HG02571 (cell line): ENCODE measurements around the gene CYSLTR2.

Source experiments
- ATAC-seq: cut with Tn5 transposase; IDR thresholded peaks from one replicate; pipeline ENCODE4 v1.9.1; 2021; ENCODE audit warnings: mild to moderate bottlenecking, moderate library complexity; ENCODE audit not compliant: unreplicated experiment

Gene CYSLTR2

GRCh38 chr13:48653472-48653939, at the start of gene CYSLTR2:
Gene CYSLTR2, plus strand, starts transcription at chr13:48653929. Its CDS starts 52,889 bp downstream, at chr13:48706818.
- ATAC-seq: peak; percentile 50

DNA sequence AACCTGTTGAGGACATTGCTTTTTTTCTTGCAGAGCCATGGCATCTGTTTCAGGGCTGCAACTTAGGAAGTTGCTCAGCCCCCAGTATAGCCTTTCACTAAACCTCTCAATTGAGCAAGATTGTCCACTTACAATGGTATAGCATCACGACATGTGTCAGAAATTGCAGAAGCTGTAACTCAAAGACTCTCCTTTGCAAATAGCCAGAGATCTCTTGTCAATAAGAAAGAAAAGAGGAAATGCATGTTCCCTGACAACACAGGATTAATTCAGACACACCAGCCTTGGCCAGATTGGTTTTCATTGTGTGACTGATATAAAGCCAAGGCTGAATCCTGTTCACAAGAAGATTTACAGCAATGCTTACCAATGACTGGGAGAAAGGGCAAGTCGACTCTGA, 38.7 kb upstream of the CYSLTR2 start:
- ATAC-seq: no peak

DNA sequence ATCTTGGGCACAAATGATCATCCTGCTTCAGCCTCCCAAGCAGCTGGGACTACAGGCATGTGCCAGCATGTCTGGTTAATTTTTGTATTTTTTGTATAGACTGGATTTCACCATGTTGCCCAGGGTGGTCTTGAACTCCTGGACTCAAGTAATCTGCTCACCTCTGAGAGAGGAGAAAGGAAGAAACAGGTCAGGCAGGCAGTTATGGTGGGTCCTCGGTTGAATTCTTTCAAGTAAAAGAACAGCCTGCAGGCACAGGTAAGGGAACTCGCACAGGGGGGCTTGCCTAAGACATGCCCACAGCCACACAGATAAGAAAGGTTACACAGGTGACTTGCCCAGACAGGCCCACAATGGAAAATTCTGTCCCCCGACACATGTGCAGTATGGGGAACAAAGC, 34.8 kb upstream of the CYSLTR2 start:
- ATAC-seq: no peak

DNA sequence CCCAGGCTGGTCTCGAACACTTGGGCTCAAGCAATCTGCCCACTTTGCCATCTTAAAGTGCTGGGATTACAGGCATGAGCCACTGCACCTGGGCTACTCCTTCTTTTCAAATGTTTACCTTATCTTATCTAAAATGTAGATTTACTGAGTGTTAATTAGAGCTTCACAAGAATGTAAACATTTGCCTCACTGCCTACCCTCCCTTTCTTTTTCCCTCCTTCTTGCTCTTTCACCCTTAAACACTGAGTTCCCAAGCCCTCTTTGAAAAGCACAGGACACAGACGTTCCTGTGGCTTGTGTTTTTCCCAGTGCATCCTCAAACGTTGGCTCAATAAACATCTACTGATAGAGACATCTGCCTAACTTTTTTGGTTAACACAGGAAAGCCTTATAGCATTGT, 32.7 kb upstream of the CYSLTR2 start:
- no peak for ATAC-seq

- no peak for ATAC-seq
Observed at GRCh38 chr13:48624016-48624415, 29.7 kb upstream of the CYSLTR2 start.

GRCh38 chr13:48624858-48625257, 28.9 kb upstream of the CYSLTR2 start:
- ATAC-seq: no peak

DNA sequence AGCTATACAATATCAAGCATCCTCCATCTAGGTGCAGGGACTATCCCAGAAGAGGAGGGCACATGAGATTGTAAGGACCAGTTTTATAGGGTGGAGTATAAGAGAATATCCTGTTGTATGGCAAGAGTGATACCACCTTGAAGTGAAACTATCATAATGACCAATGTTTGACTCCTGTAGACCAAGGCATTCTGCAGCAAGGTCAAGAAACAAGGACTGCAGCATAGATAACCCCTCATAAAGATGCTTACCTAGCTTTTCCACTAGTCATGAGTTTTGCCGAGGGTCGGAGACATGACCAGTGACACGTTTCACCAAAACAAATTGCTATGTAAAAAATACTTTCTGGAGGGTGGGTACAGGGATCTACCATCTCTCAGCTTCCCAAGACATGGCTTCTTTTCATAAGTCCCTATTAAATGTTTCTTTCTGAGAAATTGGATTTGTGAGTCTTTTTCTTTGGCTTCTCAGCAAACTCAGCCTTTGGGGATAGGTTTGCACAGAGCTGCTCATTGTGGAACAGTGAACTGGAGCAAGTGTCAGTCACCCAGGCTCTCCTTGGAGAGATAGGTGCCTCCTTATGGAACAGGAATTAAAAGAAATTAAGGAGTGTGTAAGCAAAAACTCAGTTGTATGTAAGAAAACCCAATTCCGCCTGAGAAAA, 28.2 kb upstream of the CYSLTR2 start:
- no peak for ATAC-seq

DNA sequence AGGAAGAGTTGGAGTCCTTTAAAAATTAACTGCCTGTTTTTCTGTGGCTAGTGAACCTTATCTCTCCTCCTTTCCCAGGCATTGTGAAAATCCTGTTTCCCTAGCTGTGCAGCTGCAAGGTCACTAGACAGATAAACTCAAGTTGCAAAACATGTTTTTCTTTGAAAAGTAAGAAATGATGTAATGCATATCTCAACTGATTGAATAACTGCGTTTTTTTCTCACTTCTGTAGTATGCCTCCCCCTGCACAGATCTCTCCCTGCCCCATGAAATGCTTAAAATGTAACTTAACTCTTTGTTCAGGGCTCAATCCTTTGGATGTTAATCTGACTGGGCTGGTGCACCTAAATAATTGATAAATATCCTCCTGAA, 27.7 kb upstream of the CYSLTR2 start:
- ATAC-seq: no peak

GRCh38 chr13:48626726-48627451, 26.8 kb upstream of the CYSLTR2 start:
- no peak for ATAC-seq

- ATAC-seq: no peak
Observed at GRCh38 chr13:48629277-48629676, 24.5 kb upstream of the CYSLTR2 start.

DNA sequence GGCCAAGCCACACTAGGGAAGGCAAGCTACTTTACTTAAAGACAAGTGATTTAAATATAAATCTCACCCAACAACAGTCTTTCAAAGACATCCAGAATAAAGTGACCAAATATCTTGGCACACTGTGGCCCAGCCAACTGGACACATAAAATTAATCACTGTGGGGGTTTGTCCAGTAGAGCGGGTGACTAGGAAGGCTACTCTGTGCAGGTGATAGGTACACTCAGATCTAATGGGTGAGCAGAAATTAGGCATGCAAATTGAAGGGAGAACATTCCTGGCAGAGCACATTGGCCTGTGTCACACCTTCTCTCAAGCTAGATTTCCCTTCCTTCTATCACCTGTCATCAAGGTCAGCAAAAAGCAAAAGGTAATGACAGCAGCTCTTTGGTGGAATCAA, 23.4 kb upstream of the CYSLTR2 start:
- no peak for ATAC-seq

DNA sequence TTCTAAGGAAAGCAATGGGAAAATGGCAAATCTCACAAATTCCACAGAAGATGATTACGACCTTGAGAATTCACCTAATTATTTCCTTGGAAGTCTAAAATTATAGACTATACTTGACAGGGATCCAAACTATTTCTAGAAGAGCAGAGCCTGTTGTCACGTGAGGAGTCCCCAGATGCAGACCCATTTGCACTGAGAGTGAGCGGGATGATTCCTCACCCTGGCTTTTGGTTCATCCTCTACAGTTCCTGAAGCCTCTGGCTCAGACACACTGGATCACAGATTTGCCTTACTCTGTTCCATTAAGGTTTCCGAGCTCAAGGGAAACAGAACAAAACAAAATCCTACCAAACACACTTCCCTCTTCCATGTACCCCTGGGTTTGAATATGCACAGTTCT, 23.0 kb upstream of the CYSLTR2 start:
- no peak for ATAC-seq

DNA sequence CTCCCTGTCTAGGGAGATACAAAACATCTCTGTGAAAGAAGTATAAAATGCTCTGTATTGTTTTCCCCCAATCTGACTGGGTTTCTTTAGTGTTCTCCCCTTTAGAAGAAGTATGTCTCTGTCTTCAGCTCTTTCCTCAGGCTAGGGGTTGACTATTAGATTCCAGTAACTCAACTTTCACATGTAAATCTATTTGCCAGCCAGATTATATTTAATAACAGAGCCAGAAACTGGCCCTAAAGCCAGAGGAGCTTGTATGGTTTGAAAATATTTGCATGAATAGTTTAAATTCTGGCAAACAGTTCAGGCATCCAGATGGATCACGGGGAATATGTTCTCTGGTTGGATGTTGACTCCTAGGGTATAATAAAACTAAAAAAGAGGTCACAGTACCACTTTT, 22.3 kb upstream of the CYSLTR2 start:
- ATAC-seq: no peak

DNA sequence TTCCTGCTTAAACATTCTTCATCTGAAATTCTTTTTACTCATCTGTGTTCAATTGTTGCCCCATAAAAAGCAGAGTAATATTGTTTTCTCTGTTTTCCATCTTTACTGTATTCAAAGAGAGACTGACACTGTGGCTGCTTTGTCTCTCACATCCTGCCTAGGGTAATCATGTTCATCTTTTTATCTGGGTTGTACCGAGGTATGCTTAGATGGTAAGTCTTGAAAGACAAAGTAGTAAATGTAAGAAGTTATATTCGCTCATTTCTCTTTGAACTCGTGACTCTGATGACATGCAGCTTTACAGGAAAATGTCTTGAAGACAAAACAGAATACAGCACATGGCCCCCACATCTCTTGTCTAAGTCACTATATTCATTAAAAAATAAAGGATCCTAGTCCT, 20.0 kb upstream of the CYSLTR2 start:
- ATAC-seq: no peak

- no peak for ATAC-seq
Observed at GRCh38 chr13:48634636-48635035, 19.1 kb upstream of the CYSLTR2 start.

- no peak for ATAC-seq
Observed at GRCh38 chr13:48635478-48635877, 18.3 kb upstream of the CYSLTR2 start.

- no peak for ATAC-seq
Observed at GRCh38 chr13:48636550-48636949, 17.2 kb upstream of the CYSLTR2 start.

DNA sequence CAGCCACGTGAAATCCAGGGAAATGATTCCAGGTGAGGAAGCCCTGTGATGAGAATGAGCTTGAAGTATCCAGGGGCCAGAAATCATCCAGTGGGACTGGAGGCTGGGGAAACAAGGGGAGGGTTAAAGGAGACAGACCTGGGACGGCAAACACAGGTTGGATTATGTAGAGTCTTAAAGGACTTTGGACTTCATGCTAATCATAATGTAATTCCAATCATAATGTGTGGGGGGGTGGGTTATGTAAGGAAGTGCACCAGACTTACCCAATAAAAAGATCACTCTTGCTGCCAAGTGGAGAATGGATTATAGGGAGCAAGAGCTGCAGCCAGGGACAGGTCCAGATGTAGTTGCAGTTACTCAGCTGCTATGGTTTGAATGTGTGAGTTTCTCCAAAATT, 16.1 kb upstream of the CYSLTR2 start:
- ATAC-seq: no peak

GRCh38 chr13:48640767-48641166, 13.0 kb upstream of the CYSLTR2 start:
- ATAC-seq: no peak

DNA sequence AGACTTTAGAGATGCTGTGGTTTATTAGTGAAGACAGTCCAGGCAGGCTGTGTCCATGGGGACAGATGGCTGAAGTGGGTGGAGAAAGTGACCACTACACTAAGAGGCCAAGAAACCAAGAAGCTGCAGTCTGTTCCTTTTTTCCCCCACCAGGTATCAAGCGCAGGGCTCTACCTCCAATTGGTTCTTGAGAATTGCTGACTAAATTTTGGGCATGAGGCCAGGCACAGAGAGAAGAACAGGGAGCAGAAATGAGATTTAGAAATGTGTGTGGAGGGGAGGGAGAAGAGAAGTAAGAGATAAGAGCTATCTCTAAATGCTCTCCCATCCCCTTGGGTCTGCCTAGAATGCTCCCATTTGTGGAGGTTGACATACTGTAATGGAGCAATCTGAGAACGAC, 12.3 kb upstream of the CYSLTR2 start:
- no peak for ATAC-seq

DNA sequence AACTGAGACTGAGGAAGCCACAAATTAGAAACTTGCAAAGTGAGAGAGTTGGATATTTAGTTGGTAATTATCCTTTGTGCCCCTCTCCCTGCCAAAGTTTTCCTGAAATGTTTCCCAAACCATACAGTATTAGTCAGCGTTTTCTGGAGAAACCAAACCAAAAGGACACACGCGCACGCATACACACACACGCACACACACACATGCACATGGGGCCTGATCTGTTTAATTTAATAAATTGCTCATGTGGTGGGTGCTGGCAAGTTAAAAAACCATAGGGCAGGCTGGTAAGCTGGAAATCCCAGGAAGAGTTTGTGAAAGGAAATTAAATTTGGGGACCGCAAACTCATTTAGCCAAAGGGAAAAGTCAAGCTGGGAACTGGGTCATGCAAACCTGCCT, 11.7 kb upstream of the CYSLTR2 start:
- ATAC-seq: no peak

GRCh38 chr13:48643159-48643558, 10.6 kb upstream of the CYSLTR2 start:
- no peak for ATAC-seq

DNA sequence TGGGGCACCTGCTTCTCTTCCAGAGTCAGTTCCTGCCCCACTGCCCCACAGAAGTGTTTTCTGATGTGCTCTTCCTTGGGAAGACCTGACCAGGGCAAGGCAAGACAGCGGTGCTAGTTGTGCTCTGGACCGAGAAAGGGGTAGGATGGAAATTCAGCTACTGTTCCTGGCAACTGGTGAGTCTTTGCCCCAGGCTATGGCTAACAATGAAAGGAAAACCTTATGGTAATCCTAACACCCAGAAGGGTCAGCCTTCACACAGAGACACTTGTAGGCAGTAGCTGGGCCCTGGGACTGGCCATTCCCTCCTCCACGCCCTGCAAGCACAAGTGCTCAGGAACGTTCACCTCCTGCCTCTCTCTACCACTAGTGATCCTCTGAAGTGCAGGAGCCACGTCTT, 9.6 kb upstream of the CYSLTR2 start:
- ATAC-seq: no peak
